Measurements from ENCODE around the gene LIN7B. TPM values are rescaled to one million over a fixed set of nuclear protein-coding genes. Genes with fewer than 3 reads are reported as not detected.

Gene LIN7B
- total and polyA plus RNA-seq, 2 of the 13 experiments (the other 11 are each of a cell fraction or from before 2014, with no cell fraction given) = 5.3 to 7.6 TPM

DNA sequence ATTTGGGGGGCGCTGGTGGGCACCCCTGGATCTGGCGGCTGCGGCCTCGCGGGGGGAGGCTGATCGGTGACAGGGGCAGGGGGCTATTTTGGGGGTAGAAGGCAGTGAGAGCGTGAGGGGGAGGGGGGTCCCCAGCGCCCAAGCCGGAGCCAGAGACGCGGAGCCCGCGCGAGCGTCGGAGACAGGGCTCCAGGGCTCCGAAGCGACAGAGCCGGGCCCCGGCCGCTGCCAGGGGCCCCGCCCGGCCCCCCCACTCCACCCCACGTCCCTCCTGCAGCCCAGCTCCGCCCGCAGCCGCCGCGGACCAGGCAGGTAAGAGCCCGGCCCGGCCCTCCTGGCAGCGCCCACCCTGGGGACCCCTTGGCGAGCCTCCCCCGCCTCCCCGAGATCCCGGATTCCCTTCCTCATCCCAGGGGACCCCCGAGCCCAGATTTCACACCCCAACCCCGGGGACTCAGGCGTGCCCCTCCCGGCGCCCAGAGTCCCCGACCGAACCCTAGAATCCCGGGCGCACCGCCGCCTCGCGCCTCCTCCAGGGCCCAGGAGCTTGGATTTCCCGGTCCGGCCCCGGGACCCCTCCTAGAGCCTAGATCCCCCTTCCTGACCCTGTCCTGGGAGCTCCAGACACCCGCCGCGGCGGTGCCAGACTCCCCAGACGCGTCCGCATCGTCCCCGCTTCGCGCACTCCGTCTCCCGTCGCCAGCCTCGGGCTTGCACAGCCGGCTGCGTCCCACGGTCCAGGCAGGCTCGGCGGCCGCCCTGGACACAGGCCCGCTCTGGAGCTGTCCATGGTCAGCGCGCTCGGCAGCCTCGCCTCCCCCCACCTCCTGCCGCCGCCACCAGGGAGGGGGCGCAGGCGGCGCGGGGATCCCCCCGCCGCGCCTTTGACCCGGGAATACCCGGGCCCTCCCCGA, 5.5 kb downstream of the LIN7B start, which contains the start of gene PPFIA3 (continued):
- TF ChIP-seq, protein P1, sequence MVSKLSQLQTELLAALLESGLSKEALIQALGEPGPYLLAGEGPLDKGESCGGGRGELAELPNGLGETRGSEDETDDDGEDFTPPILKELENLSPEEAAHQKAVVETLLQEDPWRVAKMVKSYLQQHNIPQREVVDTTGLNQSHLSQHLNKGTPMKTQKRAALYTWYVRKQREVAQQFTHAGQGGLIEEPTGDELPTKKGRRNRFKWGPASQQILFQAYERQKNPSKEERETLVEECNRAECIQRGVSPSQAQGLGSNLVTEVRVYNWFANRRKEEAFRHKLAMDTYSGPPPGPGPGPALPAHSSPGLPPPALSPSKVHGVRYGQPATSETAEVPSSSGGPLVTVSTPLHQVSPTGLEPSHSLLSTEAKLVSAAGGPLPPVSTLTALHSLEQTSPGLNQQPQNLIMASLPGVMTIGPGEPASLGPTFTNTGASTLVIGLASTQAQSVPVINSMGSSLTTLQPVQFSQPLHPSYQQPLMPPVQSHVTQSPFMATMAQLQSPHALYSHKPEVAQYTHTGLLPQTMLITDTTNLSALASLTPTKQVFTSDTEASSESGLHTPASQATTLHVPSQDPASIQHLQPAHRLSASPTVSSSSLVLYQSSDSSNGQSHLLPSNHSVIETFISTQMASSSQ (IDR thresholded peaks at IDR 0.05; ENCODE audit: low read depth) = no peak
- TF ChIP-seq, protein P1 (CRISPR knock-in tag; IDR thresholded peaks at IDR 0.05; ENCODE audit: borderline replicate concordance) = no peak
- no peak for TF ChIP-seq ZBTB1 (CRISPR knock-in tag; IDR thresholded peaks at IDR 0.05; ENCODE audit: borderline replicate concordance)
- TF ChIP-seq, protein P2, sequence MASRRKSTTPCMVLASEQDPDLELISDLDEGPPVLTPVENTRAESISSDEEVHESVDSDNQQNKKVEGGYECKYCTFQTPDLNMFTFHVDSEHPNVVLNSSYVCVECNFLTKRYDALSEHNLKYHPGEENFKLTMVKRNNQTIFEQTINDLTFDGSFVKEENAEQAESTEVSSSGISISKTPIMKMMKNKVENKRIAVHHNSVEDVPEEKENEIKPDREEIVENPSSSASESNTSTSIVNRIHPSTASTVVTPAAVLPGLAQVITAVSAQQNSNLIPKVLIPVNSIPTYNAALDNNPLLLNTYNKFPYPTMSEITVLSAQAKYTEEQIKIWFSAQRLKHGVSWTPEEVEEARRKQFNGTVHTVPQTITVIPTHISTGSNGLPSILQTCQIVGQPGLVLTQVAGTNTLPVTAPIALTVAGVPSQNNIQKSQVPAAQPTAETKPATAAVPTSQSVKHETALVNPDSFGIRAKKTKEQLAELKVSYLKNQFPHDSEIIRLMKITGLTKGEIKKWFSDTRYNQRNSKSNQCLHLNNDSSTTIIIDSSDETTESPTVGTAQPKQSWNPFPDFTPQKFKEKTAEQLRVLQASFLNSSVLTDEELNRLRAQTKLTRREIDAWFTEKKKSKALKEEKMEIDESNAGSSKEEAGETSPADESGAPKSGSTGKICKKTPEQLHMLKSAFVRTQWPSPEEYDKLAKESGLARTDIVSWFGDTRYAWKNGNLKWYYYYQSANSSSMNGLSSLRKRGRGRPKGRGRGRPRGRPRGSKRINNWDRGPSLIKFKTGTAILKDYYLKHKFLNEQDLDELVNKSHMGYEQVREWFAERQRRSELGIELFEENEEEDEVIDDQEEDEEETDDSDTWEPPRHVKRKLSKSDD (CRISPR knock-in tag; IDR thresholded peaks at IDR 0.05; ENCODE audit: low read depth) = no peak
- TF ChIP-seq, protein P3, sequence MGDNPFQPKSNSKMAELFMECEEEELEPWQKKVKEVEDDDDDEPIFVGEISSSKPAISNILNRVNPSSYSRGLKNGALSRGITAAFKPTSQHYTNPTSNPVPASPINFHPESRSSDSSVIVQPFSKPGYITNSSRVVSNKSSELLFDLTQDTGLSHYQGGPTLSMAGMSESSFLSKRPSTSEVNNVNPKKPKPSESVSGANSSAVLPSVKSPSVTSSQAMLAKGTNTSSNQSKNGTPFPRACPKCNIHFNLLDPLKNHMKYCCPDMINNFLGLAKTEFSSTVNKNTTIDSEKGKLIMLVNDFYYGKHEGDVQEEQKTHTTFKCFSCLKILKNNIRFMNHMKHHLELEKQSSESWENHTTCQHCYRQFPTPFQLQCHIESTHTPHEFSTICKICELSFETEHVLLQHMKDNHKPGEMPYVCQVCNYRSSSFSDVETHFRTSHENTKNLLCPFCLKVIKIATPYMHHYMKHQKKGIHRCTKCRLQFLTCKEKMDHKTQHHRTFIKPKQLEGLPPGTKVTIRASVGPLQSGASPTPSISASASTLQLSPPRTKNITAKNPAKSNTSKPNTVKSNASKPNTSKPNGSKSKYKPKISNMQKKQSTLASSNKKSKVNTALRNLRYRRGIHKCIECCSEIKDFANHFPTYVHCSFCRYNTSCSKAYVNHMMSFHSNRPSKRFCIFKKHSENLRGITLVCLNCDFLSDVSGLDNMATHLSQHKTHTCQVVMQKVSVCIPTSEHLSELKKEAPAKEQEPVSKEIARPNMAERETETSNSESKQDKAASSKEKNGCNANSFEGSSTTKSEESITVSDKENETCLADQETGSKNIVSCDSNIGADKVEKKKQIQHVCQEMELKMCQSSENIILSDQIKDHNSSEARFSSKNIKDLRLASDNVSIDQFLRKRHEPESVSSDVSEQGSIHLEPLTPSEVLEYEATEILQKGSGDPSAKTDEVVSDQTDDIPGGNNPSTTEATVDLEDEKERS (CRISPR knock-in tag; IDR thresholded peaks at IDR 0.05) = no peak; the same call in 1 of the 2 replicates
- no peak for TF ChIP-seq SOX6 (IDR thresholded peaks at IDR 0.05)
- no peak for TF ChIP-seq SOX6 (CRISPR knock-in tag; IDR thresholded peaks at IDR 0.05)
- peak in 1 of 2 experiments; percentile 85; a peak in 2 of 4 replicates for TF ChIP-seq KLF16 (CRISPR knock-in tag; IDR thresholded peaks at IDR 0.05)
- no peak for TF ChIP-seq ZNF720 (CRISPR knock-in tag; IDR thresholded peaks at IDR 0.05)
- TF ChIP-seq ZNF333 (CRISPR knock-in tag; IDR thresholded peaks at IDR 0.05; ENCODE audit: borderline replicate concordance) = no peak
- TF ChIP-seq, protein P4, sequence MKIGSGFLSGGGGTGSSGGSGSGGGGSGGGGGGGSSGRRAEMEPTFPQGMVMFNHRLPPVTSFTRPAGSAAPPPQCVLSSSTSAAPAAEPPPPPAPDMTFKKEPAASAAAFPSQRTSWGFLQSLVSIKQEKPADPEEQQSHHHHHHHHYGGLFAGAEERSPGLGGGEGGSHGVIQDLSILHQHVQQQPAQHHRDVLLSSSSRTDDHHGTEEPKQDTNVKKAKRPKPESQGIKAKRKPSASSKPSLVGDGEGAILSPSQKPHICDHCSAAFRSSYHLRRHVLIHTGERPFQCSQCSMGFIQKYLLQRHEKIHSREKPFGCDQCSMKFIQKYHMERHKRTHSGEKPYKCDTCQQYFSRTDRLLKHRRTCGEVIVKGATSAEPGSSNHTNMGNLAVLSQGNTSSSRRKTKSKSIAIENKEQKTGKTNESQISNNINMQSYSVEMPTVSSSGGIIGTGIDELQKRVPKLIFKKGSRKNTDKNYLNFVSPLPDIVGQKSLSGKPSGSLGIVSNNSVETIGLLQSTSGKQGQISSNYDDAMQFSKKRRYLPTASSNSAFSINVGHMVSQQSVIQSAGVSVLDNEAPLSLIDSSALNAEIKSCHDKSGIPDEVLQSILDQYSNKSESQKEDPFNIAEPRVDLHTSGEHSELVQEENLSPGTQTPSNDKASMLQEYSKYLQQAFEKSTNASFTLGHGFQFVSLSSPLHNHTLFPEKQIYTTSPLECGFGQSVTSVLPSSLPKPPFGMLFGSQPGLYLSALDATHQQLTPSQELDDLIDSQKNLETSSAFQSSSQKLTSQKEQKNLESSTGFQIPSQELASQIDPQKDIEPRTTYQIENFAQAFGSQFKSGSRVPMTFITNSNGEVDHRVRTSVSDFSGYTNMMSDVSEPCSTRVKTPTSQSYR (CRISPR knock-in tag; IDR thresholded peaks at IDR 0.05; ENCODE audit: borderline replicate concordance) = peak; percentile 69; the same call in 1 of the 2 replicates
- TF ChIP-seq, protein P5, sequence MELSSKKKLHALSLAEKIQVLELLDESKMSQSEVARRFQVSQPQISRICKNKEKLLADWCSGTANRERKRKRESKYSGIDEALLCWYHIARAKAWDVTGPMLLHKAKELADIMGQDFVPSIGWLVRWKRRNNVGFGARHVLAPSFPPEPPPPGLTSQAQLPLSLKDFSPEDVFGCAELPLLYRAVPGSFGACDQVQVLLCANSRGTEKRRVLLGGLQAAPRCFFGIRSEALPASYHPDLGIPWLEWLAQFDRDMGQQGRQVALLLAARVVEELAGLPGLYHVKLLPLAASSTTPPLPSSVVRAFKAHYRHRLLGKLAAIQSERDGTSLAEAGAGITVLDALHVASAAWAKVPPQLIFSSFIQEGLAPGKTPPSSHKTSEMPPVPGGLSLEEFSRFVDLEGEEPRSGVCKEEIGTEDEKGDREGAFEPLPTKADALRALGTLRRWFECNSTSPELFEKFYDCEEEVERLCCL (CRISPR knock-in tag; IDR thresholded peaks at IDR 0.05; ENCODE audit: borderline replicate concordance) = 0 out of 2 replicates have a peak, but pooled peaks have one; percentile 51

Data from HepG2 (cell line).